Activated CD4-positive, CD25-positive, alpha-beta regulatory T cell treated with anti-CD3 and anti-CD28 coated beads, Interleukin-2, amount 50 U/mL, for 72 hours (primary cell): Measurements from ENCODE around the gene SULT1C3.
"Not testable (repeated sequence)": the region's sequence is repeated elsewhere in the genome, so short reads cannot be mapped to it uniquely, and the experiment has no call there.

Source experiments
- DNase-seq: peaks from one replicate; pipeline ENCODE4 v3.0.0; 2021

SULT1C3 gene

DNA sequence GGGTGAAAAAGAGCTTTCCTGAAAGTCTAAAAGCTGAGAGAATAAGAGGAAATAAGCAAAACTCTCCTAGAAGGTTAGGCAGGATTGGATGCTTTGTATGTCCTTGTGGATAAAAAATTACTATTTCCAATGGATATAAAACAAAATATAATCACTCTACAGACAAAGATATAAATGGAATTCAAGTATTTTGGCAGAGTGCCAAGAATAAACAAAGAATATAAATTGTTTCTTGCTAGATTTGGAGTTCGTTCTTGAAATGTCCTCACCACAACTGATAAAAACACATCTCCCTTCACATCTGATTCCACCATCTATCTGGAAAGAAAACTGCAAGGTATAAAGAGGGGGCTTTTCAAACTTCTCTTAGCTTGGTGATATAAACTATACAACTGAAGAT, 13.3 kb downstream of the SULT1C3 start:
- DNase-seq: no peak

DNA sequence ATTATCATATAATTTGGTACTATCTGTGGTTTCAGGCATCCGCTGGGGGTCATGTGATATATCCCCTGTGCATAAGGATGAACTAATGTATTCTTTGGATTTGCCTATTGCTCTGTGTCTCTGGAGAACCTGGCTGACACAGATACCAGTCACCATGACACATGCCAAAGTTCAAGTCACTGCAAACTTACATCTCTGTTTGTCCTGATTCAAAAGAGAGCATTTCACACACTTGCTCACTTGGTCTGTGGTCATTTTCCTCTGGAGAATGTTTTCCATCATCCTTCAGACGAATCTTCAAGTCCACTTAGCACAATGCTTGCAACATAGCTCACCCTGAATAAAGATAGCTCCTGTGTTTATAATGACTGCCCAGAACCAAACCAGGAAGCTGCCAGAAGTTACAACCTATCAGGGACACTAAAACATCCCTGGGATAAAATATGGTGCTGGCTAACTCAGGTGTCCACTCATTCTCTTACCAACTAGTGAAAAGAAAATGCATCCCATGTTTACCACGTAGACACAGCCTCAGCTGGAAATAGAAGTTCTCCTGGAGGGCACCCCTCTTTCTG, 18.1 kb downstream of the SULT1C3 start:
- no peak for DNase-seq

DNA sequence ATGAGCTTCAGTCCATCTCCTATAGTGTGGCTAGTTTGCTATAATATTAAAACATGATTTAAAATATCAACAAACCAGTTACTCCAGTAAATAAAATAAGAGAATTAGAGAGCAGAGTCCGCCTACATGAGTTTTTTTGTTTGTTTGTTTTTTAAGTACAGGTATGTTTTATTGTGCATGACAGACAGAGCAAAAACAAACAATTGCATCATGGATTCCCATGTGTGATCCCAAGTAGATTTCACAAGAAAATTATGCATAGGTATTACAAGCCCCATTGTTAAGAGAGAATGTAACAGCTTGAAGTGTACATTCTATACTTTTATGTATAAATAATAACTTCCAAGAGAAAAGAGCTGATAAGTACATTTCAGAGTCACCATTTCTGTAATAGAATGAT, 21.0 kb downstream of the SULT1C3 start:
- no peak for DNase-seq

DNA sequence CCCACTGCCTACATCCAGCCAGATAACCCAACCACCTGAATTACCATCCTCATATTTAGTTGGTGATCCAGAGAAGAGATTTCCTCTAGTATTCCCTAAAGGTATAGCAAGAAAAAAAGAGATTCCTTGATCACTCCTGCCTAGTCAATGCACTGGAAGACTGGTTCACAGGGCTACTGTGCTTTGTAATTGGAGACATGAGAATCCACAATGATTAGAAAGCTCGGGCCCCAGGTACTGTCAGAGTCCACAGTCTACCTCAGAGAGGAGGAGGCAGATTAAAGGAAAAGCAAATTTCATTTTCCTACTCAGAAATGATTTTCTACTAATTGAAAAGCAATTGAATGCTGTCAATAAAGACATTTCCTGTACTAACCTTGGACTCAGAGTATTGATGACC, 22.3 kb downstream of the SULT1C3 start:
- DNase-seq: no peak

- DNase-seq: no peak
Observed at GRCh38 chr2:108263401-108263800, 23.6 kb downstream of the SULT1C3 start.

DNA sequence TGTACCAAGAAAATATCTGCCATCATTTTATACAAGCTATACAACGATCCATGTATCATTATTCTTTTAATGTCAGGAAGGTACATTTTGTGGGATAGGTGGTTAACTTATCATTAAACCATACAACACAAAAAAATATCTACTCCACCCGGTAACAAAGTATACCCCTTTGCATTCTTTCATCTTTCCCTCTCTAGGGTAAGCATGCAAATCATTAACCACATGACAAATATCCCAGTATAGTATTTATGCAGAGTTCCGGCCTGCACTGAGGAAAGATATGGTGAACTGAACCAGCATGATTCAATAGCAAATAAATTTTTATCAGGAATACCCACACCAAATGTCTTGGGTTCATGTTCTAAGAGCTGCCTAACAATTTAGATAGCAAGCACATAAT, 26.4 kb downstream of the SULT1C3 start:
- no peak for DNase-seq

- no peak for DNase-seq
Observed at GRCh38 chr2:108267101-108267500, 27.3 kb downstream of the SULT1C3 start.

- no peak for DNase-seq
Observed at GRCh38 chr2:108268001-108268400, 28.2 kb downstream of the SULT1C3 start.

DNA sequence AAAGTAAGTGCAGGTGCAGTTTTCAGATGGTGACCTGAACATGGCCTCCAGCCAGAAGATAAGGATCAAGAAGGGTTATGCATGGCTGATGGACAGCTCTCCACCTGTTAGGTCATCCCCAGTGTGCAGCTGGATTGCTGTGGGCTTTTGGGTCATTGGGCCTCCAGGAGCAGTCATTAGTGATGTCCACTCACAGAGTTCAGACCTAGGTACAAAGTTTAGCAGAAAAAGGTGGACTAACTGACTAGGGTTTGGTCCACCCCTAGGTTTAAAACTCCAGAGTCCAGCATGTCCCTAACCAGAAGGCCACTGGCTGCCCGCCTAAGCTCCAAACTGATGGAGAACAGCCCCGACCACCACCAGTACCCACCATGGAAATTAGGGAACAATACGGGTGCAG, 30.6 kb downstream of the SULT1C3 start:
- no peak for DNase-seq

GRCh38 chr2:108270768-108271506, 31.2 kb downstream of the SULT1C3 start:
- DNase-seq: no peak

- DNase-seq: no peak
Observed at GRCh38 chr2:108271691-108272253, 32.0 kb downstream of the SULT1C3 start.

GRCh38 chr2:108278631-108279030, 38.9 kb downstream of the SULT1C3 start:
- DNase-seq: no peak

GRCh38 chr2:108279468-108279867, 39.7 kb downstream of the SULT1C3 start:
- DNase-seq: no peak

- no peak for DNase-seq
Observed at GRCh38 chr2:108280466-108280865, 40.7 kb downstream of the SULT1C3 start.

DNA sequence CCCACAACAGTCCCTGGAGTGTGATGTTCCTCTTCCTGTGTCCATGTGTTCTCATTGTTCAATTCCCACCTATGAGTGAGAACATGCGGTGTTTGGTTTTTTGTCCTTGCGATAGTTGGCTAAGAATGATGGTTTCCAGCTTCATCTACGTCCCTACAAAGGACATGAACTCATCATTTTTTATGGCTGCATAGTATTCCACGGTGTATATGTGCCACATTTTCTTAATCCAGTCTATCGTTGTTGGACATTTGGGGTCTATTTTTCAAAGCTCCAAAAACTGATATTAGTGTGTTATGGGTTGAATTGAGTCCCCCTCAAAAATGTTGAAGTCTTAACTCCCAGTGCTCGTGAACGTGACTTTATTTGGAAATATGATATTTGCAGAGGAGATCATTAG, 44.8 kb downstream of the SULT1C3 start:
- not testable (repeated sequence) for DNase-seq

DNA sequence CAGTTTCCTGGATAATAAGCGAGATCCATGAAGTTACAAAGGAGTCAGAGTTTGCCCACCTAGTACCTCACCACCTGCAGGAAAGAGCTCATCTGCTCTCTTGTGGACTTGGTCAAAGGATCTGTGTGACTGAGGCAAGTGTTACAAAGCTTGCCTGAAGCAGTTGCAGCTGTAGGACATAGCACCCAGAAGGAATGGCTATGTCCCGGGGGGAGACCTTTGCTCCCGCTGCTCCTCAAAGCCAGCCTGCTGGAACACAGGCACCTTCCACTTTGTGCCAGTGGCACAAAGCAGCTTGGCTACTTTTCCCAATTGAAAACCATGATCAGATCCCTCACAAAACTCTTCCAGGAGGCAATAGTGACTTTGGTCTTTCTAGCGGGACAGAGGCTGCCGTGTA, 45.8 kb downstream of the SULT1C3 start:
- no peak for DNase-seq

DNA sequence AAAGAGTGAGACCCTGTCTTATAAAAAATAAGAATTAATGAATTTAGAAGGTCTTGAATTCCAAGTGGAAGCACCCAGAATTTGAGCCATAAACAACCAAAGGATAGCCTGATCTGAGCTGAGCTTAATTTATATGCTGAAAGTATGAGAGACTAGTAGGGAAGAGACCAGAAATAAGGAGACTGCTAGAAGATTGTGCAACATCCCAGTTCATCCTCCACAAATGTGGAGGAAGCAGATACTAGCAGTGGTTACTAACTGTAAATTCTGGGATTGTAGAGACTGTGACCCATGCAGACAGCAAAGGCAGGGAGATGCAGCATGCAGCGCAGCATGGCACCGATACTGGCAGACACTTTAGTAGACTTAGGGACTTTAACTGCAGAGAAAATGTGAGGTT, 47.4 kb downstream of the SULT1C3 start:
- DNase-seq: no peak

DNA sequence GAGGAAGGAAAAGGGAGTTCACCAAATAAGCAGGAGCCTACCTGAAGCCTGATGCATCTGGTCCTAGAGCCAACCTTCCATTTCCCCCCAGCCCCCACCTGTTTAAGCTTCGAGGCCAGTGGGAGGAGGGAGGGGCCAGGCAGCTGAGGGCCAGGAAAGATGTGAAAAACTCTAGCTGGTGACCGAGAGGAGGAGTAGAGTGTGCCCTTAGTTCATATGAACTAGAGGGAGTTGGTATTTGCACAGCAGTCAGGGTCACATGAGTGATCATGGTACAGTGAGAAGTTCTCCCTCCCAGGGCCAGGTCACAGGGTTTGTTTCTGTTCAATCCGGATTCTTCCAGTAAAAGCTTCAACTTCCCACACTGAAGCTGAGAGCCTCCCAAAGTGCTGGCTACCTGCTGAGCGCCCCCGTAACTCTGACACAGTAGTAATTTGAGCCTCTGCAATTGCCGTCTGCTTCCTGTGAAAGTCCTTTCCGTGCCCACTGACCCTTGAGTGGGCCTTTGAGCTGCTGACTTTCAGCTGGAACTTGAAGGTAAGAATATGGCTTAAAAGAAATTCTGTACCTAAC, 48.9 kb downstream of the SULT1C3 start, which contains the start of gene SULT1C2:
Gene SULT1C2, plus strand, starts transcription at position 362 of the 573 bp plus-strand sequence. CDS start 4,773 bp downstream, outside the sequence.
- no peak for DNase-seq

- no peak for DNase-seq
Observed at GRCh38 chr2:108293850-108294249, 54.1 kb downstream of the SULT1C3 start.

DNA sequence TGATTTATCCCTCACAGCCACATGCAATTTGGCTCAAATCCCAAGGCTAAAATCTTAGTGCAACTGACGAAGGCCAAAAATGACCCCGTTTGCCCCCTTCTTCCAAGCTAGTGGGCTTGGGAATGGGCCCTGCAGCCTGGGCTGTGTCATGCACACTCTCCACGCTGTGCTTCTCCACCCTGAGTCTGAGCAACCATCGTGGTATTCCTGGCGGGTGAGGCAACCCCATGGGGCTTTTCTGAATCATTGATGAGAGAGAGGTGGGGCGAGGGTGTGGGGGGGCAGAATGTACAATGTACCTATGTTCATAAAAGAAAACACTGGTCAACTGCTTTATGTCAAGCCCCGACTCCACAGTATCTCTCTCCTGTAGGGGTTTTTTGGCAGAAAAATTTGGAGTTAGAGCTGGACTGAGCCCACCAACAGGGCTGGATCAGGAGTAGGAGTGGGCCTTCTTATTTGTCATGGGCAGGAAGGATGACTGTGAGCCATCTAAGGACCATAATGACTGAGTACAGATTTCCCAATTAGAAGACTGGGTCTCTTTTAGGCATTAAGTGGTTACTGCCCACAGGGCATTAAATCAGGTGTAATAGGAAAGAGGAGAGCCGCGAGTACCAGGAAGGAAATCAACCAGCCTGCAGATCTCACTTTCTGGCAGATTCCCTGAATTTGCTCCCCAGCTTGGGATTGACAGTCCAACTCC, 57.8 kb downstream of the SULT1C3 start:
- DNase-seq: no peak

GRCh38 chr2:108301558-108301957, 61.8 kb downstream of the SULT1C3 start:
- no peak for DNase-seq

DNA sequence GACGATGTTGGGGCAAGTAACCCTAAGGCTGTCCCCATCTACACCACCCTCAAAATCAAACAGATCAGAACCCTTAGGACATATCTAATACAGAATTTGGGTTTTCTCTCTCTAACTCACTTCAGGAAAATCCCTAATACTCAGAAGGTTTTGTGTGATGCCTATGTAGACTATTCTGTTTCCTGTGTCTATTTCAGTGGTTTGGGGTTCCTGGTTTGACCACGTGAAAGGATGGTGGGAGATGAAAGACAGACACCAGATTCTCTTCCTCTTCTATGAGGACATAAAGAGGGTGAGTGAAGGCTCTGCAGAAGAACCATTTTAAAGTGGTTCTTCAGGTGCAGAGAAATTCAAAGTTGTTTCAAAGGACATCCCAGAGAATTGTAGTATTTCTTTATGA, 65.2 kb downstream of the SULT1C3 start:
- DNase-seq: no peak

- no peak for DNase-seq
Observed at GRCh38 chr2:108305901-108306300, 66.1 kb downstream of the SULT1C3 start.
